Nephron progenitor cell (in vitro differentiated cells): ENCODE results near the gene CACNA1B.

Experiments
- DNase-seq: peaks from one replicate; pipeline ENCODE4 v3.0.0; 2021
- H3K27ac Mint-ChIP-seq: 2 replicates; pipeline ENCODE4 v1.8.0; 2021; ENCODE audit warnings: mild to moderate bottlenecking, moderate library complexity, mixed read lengths
- H3K27me3 Mint-ChIP-seq: 2 replicates; pipeline ENCODE4 v1.8.0; 2021; ENCODE audit warnings: mild to moderate bottlenecking, low read depth, mixed read lengths; ENCODE audit not compliant: poor library complexity
- H3K36me3 Mint-ChIP-seq: 2 replicates; pipeline ENCODE4 v1.8.0; 2021; ENCODE audit warnings: low read depth, mixed read lengths
- H3K4me1 Mint-ChIP-seq: 2 replicates; pipeline ENCODE4 v1.8.0; 2021; ENCODE audit warnings: mixed read lengths
- H3K4me3 Mint-ChIP-seq: 2 replicates; pipeline ENCODE4 v1.8.0; 2021; ENCODE audit warnings: mild to moderate bottlenecking, moderate library complexity, mixed read lengths
- H3K9me3 Mint-ChIP-seq: 2 replicates; pipeline ENCODE4 v1.8.0; 2021; ENCODE audit warnings: mild to moderate bottlenecking, moderate library complexity, mixed read lengths
- CTCF ChIP-seq: fragments of 200-600 bp; sonication (generic); IDR thresholded peaks from 2 replicates; pipeline ENCODE4 v1.5.0; 2021; ENCODE audit warnings: antibody characterized with exemption

Gene CACNA1B

DNA sequence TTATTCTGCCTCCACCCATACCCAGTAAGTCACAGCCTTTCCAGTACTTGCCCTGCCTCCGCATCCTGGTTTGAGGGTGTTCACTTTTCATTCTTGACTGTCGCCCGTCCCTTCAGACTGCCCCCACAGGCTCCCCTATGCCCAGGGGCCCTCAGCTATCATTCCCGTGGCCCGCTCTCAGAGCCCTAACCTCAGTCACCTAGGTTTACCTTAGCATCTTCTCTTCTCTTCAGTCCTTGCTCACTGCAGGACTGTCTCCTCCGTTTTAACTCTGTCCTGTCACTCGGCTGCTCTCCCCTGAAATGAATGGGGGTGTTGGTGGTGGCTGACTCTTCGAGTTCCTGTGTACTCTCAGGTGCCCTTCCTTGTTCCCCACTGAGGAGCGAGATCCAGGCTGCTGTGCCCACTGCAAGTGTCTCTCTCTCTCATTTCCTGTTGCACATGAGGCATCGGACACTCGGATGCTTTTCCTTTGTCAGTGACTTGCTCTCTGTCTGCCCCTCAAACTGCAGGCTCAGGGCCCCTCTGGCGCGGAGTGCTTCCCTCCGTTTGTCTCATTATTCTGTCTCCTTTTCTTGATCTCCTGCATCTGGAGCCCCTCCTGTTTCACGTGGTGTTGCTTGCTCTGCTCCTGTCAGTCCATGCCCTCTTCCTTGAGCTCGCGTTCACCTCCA is 89.8 kb downstream of the CACNA1B start:
- Mint-ChIP-seq H3K36me3 (peaks cover 5% of the 10 kb centered on the region), H3K9me3 (peaks cover 24% of the 10 kb centered on the region), H3K27ac (peak overlapping the region; percentile 57), H3K4me1 (peaks cover 30% of the 10 kb centered on the region), H3K27me3 (peaks cover 6% of the 10 kb centered on the region), H3K4me3 (no peak overlapping the region)
- TF ChIP-seq CTCF, result no peak
- no peak for DNase-seq

DNA sequence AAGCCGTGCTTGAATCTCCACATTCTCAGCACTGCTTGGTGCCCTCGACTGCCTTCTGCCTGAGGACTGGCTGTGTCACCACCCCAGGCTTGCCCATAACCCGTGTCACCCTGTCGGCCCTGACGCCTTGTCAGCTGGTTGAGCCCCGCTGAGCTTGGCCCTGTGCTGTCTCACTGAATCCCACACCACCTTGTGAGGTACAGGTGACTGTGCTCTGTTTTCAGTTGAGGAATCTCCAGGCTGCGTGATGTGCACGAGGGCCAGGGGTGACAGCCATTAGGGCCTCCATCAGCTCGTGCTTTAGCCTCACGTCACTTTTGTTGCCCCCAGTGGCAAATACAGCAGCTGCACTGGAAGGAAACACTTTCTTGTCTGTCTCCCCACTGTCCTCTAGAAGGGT is 90.7 kb downstream of the CACNA1B start:
- DNase-seq, result no peak
- Mint-ChIP-seq H3K4me3 (no peak overlapping the region), H3K27ac (peak overlapping the region; percentile 8), H3K9me3 (peaks cover 16% of the 10 kb centered on the region), H3K36me3 (peaks cover 5% of the 10 kb centered on the region), H3K4me1 (peaks cover 39% of the 10 kb centered on the region), H3K27me3 (peaks cover 6% of the 10 kb centered on the region)
- peak; percentile 20 for TF ChIP-seq CTCF

GRCh38 chr9:137969008-137969407 is 91.4 kb downstream of the CACNA1B start:
- Mint-ChIP-seq H3K9me3 (peaks cover 8% of the 10 kb centered on the region), H3K27me3 (peaks cover 6% of the 10 kb centered on the region), H3K36me3 (peaks cover 5% of the 10 kb centered on the region), H3K4me1 (peaks cover 39% of the 10 kb centered on the region), H3K4me3 (no peak overlapping the region), H3K27ac (no peak overlapping the region)
- no peak for DNase-seq
- no peak for TF ChIP-seq CTCF

DNA sequence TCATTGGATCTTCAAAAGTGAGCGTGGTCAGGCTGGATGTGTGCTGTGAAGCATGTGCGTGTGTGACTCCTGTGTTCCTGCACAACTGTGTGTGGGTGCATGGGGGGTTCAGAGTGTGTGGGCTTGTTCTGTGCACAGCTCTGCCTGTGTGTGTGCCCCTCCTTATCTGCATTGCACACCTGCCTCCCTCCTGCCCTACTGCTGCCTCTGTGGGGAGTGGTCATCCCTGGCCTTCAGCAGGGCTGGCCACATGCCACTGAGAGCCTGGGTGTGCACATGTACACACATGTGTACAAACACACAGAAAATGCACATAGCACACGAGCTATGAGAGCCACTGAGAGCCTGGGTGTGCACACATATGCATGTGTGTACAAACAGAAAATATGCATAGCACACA is 92.1 kb downstream of the CACNA1B start:
- no peak overlapping the region for H3K4me3 Mint-ChIP-seq
- H3K9me3 Mint-ChIP-seq, result peaks cover 2% of the 10 kb centered on the region
- H3K27me3 Mint-ChIP-seq, result peaks cover 4% of the 10 kb centered on the region
- no peaks in the 10 kb centered on the region for H3K36me3 Mint-ChIP-seq
- TF ChIP-seq CTCF, result no peak
- no peak for DNase-seq
- H3K4me1 Mint-ChIP-seq, result peaks cover 39% of the 10 kb centered on the region
- H3K27ac Mint-ChIP-seq, result no peak overlapping the region

GRCh38 chr9:137970098-137970497 is 92.5 kb downstream of the CACNA1B start:
- Mint-ChIP-seq H3K36me3 (no peaks in the 10 kb centered on the region), H3K9me3 (no peaks in the 10 kb centered on the region), H3K27me3 (peaks cover 3% of the 10 kb centered on the region), H3K27ac (no peak overlapping the region), H3K4me3 (no peak overlapping the region), H3K4me1 (peaks cover 39% of the 10 kb centered on the region)
- no peak for DNase-seq
- no peak for TF ChIP-seq CTCF
